CD14-positive monocyte (primary cell): ENCODE measurements around the gene NAPB. TPM values are rescaled to one million over a fixed set of nuclear protein-coding genes. Genes with fewer than 3 reads are reported as not detected.

ENCODE experiments used
- DNase-seq, 3 donors: peaks; one replicate each; pipeline ENCODE4 v3.0.0-alpha.2; 2011 to 2022
- H2AFZ ChIP-seq: 2 replicates; pipeline ENCODE4 v1.6.0; 2012; ENCODE audit warnings: mild to moderate bottlenecking, low read depth, low read length, inconsistent platforms; ENCODE audit not compliant: insufficient read depth, poor library complexity, severe bottlenecking
- H3K27ac ChIP-seq, 2 donors: 1 replicate in 1 of 2; 2 replicates in 1 of 2; pipeline ENCODE4 v1.5.1; 2012 to 2013; ENCODE audit warnings: low read length in 2 of 2, control low read depth in 1 of 2, inconsistent platforms in 1 of 2, low read depth in 1 of 2, mild to moderate bottlenecking in 1 of 2
- H3K27me3 ChIP-seq, 2 donors: one replicate each; pipeline versions ENCODE4 v1.6.0 to v1.6.1; 2011 to 2013; ENCODE audit warnings: low read length in 2 of 2; ENCODE audit not compliant: control insufficient read depth in 2 of 2, insufficient read depth in 2 of 2
- H3K36me3 ChIP-seq, 2 donors: replicated peaks in 1 of 2; 1 replicate in 1 of 2; 2 replicates in 1 of 2; pipeline versions ENCODE4 v1.5.1 to v1.6.1; 2012 to 2013; ENCODE audit warnings: low read length in 2 of 2, control low read depth in 1 of 2, inconsistent platforms in 1 of 2, mild to moderate bottlenecking in 1 of 2; ENCODE audit not compliant: insufficient read depth in 2 of 2, control insufficient read depth in 1 of 2
- H3K4me1 ChIP-seq, 2 donors: 1 replicate in 1 of 2; 2 replicates in 1 of 2; pipeline versions ENCODE4 v1.5.1 to v1.6.1; 2012 to 2013; ENCODE audit warnings: low read length in 2 of 2, control low read depth in 1 of 2, inconsistent platforms in 1 of 2, mild to moderate bottlenecking in 1 of 2, moderate library complexity in 1 of 2; ENCODE audit not compliant: insufficient read depth in 2 of 2, control insufficient read depth in 1 of 2
- H3K4me2 ChIP-seq: replicated peaks from 2 replicates; pipeline ENCODE3; 2012; ENCODE audit warnings: low read length, moderate library complexity, mild to moderate bottlenecking; ENCODE audit not compliant: poor library complexity, severe bottlenecking; ENCODE audit errors: extremely low read depth
- H3K4me3 ChIP-seq, 3 experiments: fragments of 200-600 bp in 1 of 3; sonication (generic) in 1 of 3; replicated peaks in 1 of 3; 1 replicate in 2 of 3; 2 replicates in 1 of 3; pipeline ENCODE4 v1.5.1; 2011 to 2013; ENCODE audit warnings: low read length in 3 of 3, mild to moderate bottlenecking in 3 of 3, control low read depth in 2 of 3, low read depth in 2 of 3, inconsistent platforms in 1 of 3, moderate library complexity in 1 of 3
- H3K79me2 ChIP-seq: 2 replicates; pipeline ENCODE4 v1.6.0; 2012; ENCODE audit warnings: mild to moderate bottlenecking, control low read depth, inconsistent platforms, low read length, moderate library complexity; ENCODE audit not compliant: insufficient read depth
- H3K9ac ChIP-seq: 2 replicates; pipeline ENCODE4 v1.6.0; 2017; ENCODE audit warnings: low read length, mild to moderate bottlenecking; ENCODE audit not compliant: insufficient read depth, poor library complexity, severe bottlenecking
- H3K9me3 ChIP-seq, 2 donors: replicated peaks in 1 of 2; 1 replicate in 1 of 2; 2 replicates in 1 of 2; pipeline versions ENCODE4 v1.5.1 to v1.6.1; 2012 to 2013; ENCODE audit warnings: low read length in 2 of 2, control low read depth in 1 of 2; ENCODE audit not compliant: control insufficient read depth in 1 of 2, insufficient read depth in 1 of 2
- H4K20me1 ChIP-seq: 2 replicates; pipeline ENCODE4 v1.6.0; 2012; ENCODE audit warnings: mild to moderate bottlenecking, low read length, control low read depth, moderate library complexity; ENCODE audit not compliant: insufficient read depth
- H3K27ac Mint-ChIP-seq, 7 donors: one replicate each; pipeline ENCODE4 v1.8.0; 2020; ENCODE audit warnings: mild to moderate bottlenecking in 7 of 7, mixed read lengths in 7 of 7, moderate library complexity in 6 of 7, inconsistent platforms in 2 of 7
- H3K27me3 Mint-ChIP-seq, 3 donors: one replicate each; pipeline ENCODE4 v1.8.0; 2021 to 2022; ENCODE audit warnings: low read depth in 3 of 3, mild to moderate bottlenecking in 3 of 3, mixed read lengths in 3 of 3, moderate library complexity in 3 of 3, inconsistent platforms in 1 of 3
- H3K36me3 Mint-ChIP-seq, 2 donors: one replicate each; pipeline ENCODE4 v1.8.0; 2020; ENCODE audit warnings: mixed read lengths in 2 of 2, inconsistent platforms in 1 of 2, mild to moderate bottlenecking in 1 of 2
- H3K4me1 Mint-ChIP-seq: one replicate; pipeline ENCODE4 v1.8.0; 2020; ENCODE audit warnings: mild to moderate bottlenecking, mixed read lengths
- H3K4me3 Mint-ChIP-seq, 2 donors: one replicate each; pipeline ENCODE4 v1.8.0; 2020; ENCODE audit warnings: mild to moderate bottlenecking in 2 of 2, mixed read lengths in 2 of 2, moderate library complexity in 1 of 2
- H3K9me3 Mint-ChIP-seq, 7 donors: one replicate each; pipeline ENCODE4 v1.8.0; 2020 to 2022; ENCODE audit warnings: mixed read lengths in 7 of 7, mild to moderate bottlenecking in 6 of 7, moderate library complexity in 6 of 7, inconsistent platforms in 2 of 7
- CTCF ChIP-seq: fragments of 200-600 bp; IDR thresholded peaks from one replicate; pipeline ENCODE4 v1.8.0; 2022; ENCODE audit warnings: antibody characterized with exemption, mild to moderate bottlenecking
- WGBS: methylation state at CpG from one replicate; pipeline ENCODE4 v1.1.5; 2013; ENCODE audit warnings: missing lambda C conversion rate; ENCODE audit not compliant: insufficient coverage; 5-methylcytosine and 5-hydroxymethylcytosine counted together
- intact Hi-C, 2 donors: fragments of 100-400 bp; cut with micrococcal nuclease; formaldehyde crosslinking; loops; one replicate each; pipeline versions ENCODE4 v1.15.0 to v1.15.1; 2023
- polyA plus RNA-seq, 3 donors: library from polyadenylated mRNA; depleted of rRNA in 1 of 3; unstranded in 2 of 3; stranded (reverse) in 1 of 3; fragments of 300-500 nt in 2 of 3; fragments of >200 nt in 1 of 3; fragmentation: Illumina TruSeq in 2 of 3; gene quantifications; 1 replicate in 2 of 3; 2 replicates in 1 of 3; pipeline ENCODE4 v1.2.3, GENCODE V29; 2012 to 2021

Gene NAPB
- polyA plus RNA-seq, 3 donors: 2.4 to 6.3 (median 2.6) TPM

GRCh38 chr20:23374441-23374840 is 46.8 kb downstream of the NAPB start:
- no peak overlapping the region for H3K4me2 ChIP-seq
- H2AFZ ChIP-seq: no peak overlapping the region
- no peak overlapping the region for H3K4me3 ChIP-seq
- peaks cover 71 to 90% of the 10 kb centered on the region in 2 donors for H3K36me3 ChIP-seq
- H3K27me3 Mint-ChIP-seq: no peaks in the 10 kb centered on the region
- H3K36me3 Mint-ChIP-seq: peaks cover 82 to 87% of the 10 kb centered on the region in 2 donors
- DNase-seq: no peak
- peaks cover 12 to 17% of the 10 kb centered on the region in 2 donors for H3K4me1 ChIP-seq
- no peak overlapping the region for H3K9ac ChIP-seq
- TF ChIP-seq CTCF: no peak
- intact Hi-C loops: no loop called here
- no peak overlapping the region for H3K27ac ChIP-seq
- peaks cover 0 to 3% (median 0%) of the 10 kb centered on the region in 7 donors for H3K9me3 Mint-ChIP-seq
- no peaks in the 10 kb centered on the region for H3K27me3 ChIP-seq
- H3K4me1 Mint-ChIP-seq: peaks cover 16% of the 10 kb centered on the region
- H4K20me1 ChIP-seq: peaks cover 12% of the 10 kb centered on the region
- H3K27ac Mint-ChIP-seq: no peak overlapping the region
- H3K9me3 ChIP-seq: no peaks in the 10 kb centered on the region
- no peak overlapping the region for H3K4me3 Mint-ChIP-seq
- H3K79me2 ChIP-seq: peaks cover 7% of the 10 kb centered on the region
- WGBS: 78% methylated on average over 4 of the region's 5 CpGs

- Mint-ChIP-seq H3K27ac (peak overlapping the region; percentile 51 to 87 (median 77)), H3K4me3 (no peak overlapping the region), H3K27me3 (no peaks in the 10 kb centered on the region), H3K4me1 (peaks cover 28% of the 10 kb centered on the region), H3K9me3 (peaks cover 0 to 3% (median 0%) of the 10 kb centered on the region in 7 donors), H3K36me3 (peaks cover 76 to 79% of the 10 kb centered on the region in 2 donors)
- peaks cover 42% of the 10 kb centered on the region for H4K20me1 ChIP-seq
- no peak overlapping the region for H3K9ac ChIP-seq
- WGBS: 100% methylated on average over 1 of the region's 4 CpGs
- intact Hi-C loops: no loop called here
- H3K4me2 ChIP-seq: no peak overlapping the region
- H2AFZ ChIP-seq: no peak overlapping the region
- no peak overlapping the region for H3K4me3 ChIP-seq
- H3K4me1 ChIP-seq: peaks cover 19 to 26% of the 10 kb centered on the region in 2 donors
- peaks cover 36% of the 10 kb centered on the region for H3K79me2 ChIP-seq
- no peaks in the 10 kb centered on the region for H3K9me3 ChIP-seq
- TF ChIP-seq CTCF: no peak
- H3K27ac ChIP-seq: peak overlapping the region in 1 of 2 donors; percentile 62
- DNase-seq: peak; percentile 41 to 53 (median 52)
- H3K36me3 ChIP-seq: peaks cover 60 to 88% of the 10 kb centered on the region in 2 donors
- H3K27me3 ChIP-seq: no peaks in the 10 kb centered on the region
Observed at GRCh38 chr20:23371496-23371895, 49.8 kb downstream of the NAPB start.
